K562 (cell line): ENCODE data around the gene SVEP1. TPM values are rescaled to one million over a fixed set of nuclear protein-coding genes. Genes with fewer than 3 reads are reported as not detected.

Experiments
- ATAC-seq: fragments of 200-7000 bp; cut with Tn5 transposase; 3 replicates; pipeline ENCODE4 v1.9.1; 2020; ENCODE audit warnings: moderate library complexity
- BruUV-seq: library from RNA; stranded (reverse); fragments of 400-500 nt; replicated peaks from 2 replicates; lab custom pipeline; 2021; lab: Mats Ljungman, UMichigan
- CTCF ChIA-PET: fragments of 300-600 bp; formaldehyde crosslinking; extraction: SDS; loops from one replicate; lab custom pipeline; 2021; ENCODE audit warnings: low intra/inter-chr PET ratio; lab: Yijun Ruan, JAX
- POLR2A ChIA-PET: fragments of 300-600, 350-650 bp; sonication (Branson Sonifier 250); formaldehyde crosslinking; extraction: SDS; loops from one replicate; lab custom pipeline; 2021; ENCODE audit warnings: antibody characterized with exemption, inconsistent platforms; lab: Yijun Ruan, JAX
- DNase-seq, 4 experiments: peaks; one replicate each; pipeline versions ENCODE4 v3.0.0 to v3.0.0-alpha.2; 2011 to 2018; ENCODE audit warnings: low spot score in 3 of 4, mixed read lengths in 3 of 4; ENCODE audit errors: extremely low read depth in 1 of 4
- FAIRE-seq: peaks from 2 replicates; lab custom pipeline; 2011; peaks lifted over from hg19 to GRCh38; lab: Jason Lieb, UNC
- H2AFZ ChIP-seq: 2 replicates; pipeline ENCODE4 v1.6.0; 2011; ENCODE audit warnings: low read depth, low read length, control low read depth, inconsistent platforms
- H3K27ac ChIP-seq: fragments of 200-600 bp; 3 replicates; pipeline ENCODE4 v1.8.0; 2011; ENCODE audit warnings: low read depth, mild to moderate bottlenecking, control low read depth, inconsistent platforms, low read length, moderate library complexity, mixed read lengths; ENCODE audit errors: extremely low read depth
- H3K27me3 ChIP-seq, 2 experiments: fragments of 300-600 bp in 1 of 2; 2 replicates in 1 of 2; 3 replicates in 1 of 2; pipeline versions ENCODE4 v1.6.0 to v1.8.0; 2011; ENCODE audit warnings: inconsistent platforms in 2 of 2, low read length in 2 of 2, mild to moderate bottlenecking in 1 of 2, mixed read lengths in 1 of 2, moderate library complexity in 1 of 2; ENCODE audit not compliant: control insufficient read depth in 2 of 2, insufficient read depth in 2 of 2
- H3K36me3 ChIP-seq: fragments of 300-600 bp; 3 replicates; pipeline ENCODE4 v1.8.0; 2011; ENCODE audit warnings: mild to moderate bottlenecking, low read length, inconsistent platforms; ENCODE audit not compliant: control insufficient read depth, insufficient read depth
- H3K4me1 ChIP-seq, 2 experiments: fragments of 200-600 bp in 1 of 2; replicated peaks in 1 of 2; 2 replicates in 1 of 2; 3 replicates in 1 of 2; pipeline versions ENCODE4 v1.5.1 to v1.8.0; 2011; ENCODE audit warnings: inconsistent platforms in 2 of 2, low read length in 2 of 2, mild to moderate bottlenecking in 1 of 2, mixed read lengths in 1 of 2, moderate library complexity in 1 of 2; ENCODE audit not compliant: control insufficient read depth in 2 of 2, insufficient read depth in 2 of 2
- H3K4me2 ChIP-seq: 2 replicates; pipeline ENCODE4 v1.6.1; 2011; ENCODE audit warnings: low read length, control low read depth, inconsistent platforms, mixed read lengths; ENCODE audit not compliant: insufficient read depth
- H3K4me3 ChIP-seq: fragments of 200-600 bp; sonication (generic), shearing (Covaris generic); 2 replicates; pipeline ENCODE4 v1.5.1; 2016; ENCODE audit warnings: control low read depth, inconsistent platforms
- H3K79me2 ChIP-seq: fragments of 200-600 bp; 3 replicates; pipeline ENCODE4 v1.8.0; 2011; ENCODE audit warnings: low read length, inconsistent platforms; ENCODE audit not compliant: control insufficient read depth, insufficient read depth
- H3K9ac ChIP-seq, 2 experiments: 2 replicates each; pipeline versions ENCODE4 v1.6.0 to v1.6.1; 2011; ENCODE audit warnings: low read depth in 2 of 2, low read length in 2 of 2, control low read depth in 1 of 2, inconsistent platforms in 1 of 2, mild to moderate bottlenecking in 1 of 2, mixed read lengths in 1 of 2; ENCODE audit not compliant: insufficient read depth in 1 of 2
- H3K9me1 ChIP-seq: one replicate; pipeline ENCODE4 v1.6.0; 2011; ENCODE audit warnings: inconsistent platforms, mild to moderate bottlenecking, low read length, moderate library complexity; ENCODE audit not compliant: control insufficient read depth, insufficient read depth
- H3K9me3 ChIP-seq: replicated peaks from 2 replicates; pipeline ENCODE4 v1.5.1; 2011; ENCODE audit warnings: low read depth, low read length, inconsistent platforms; ENCODE audit not compliant: control insufficient read depth, insufficient read depth
- H4K20me1 ChIP-seq: replicated peaks from 2 replicates; pipeline ENCODE4 v1.6.1; 2011; ENCODE audit warnings: low read length, inconsistent platforms, mixed read lengths; ENCODE audit not compliant: control insufficient read depth, insufficient read depth
- CCNT2 ChIP-seq: IDR thresholded peaks from 2 replicates; pipeline ENCODE4 v1.6.1; 2011; ENCODE audit warnings: borderline replicate concordance, low read depth, mild to moderate bottlenecking, moderate library complexity, mixed read lengths, low read length; ENCODE audit not compliant: insufficient read length; ENCODE audit errors: extremely low read depth
- DMBX1 ChIP-seq: fragments of 250-450 bp; sonication (Bioruptor Pico); IDR thresholded peaks from 2 replicates; pipeline ENCODE4 v1.8.0; 2022; ENCODE audit warnings: inconsistent platforms, mild to moderate bottlenecking, moderate library complexity, borderline replicate concordance
- ETV6 ChIP-seq, 3 experiments: fragments of 150-350 bp in 1 of 3; sonication (generic) in 1 of 3; formaldehyde crosslinking in 1 of 3; IDR thresholded peaks; 2 replicates each; pipeline versions ENCODE4 v1.6.1 to v1.8.0; 2014 to 2022; ENCODE audit warnings: borderline replicate concordance in 2 of 3, low read depth in 2 of 3, antibody characterized with exemption in 1 of 3, low read length in 1 of 3, mild to moderate bottlenecking in 1 of 3, missing genetic modification reagents in 1 of 3
- HDAC2 ChIP-seq: fragments of 450-650 bp; IDR thresholded peaks from 2 replicates; pipeline ENCODE4 v1.6.1; 2016; ENCODE audit warnings: mild to moderate bottlenecking
- MGA ChIP-seq: fragments of 450-650 bp; IDR thresholded peaks from 2 replicates; pipeline ENCODE4 v1.6.1; 2016; ENCODE audit warnings: mild to moderate bottlenecking, moderate library complexity
- SMARCC2 ChIP-seq: fragments of 450-650 bp; IDR thresholded peaks from 2 replicates; pipeline ENCODE4 v1.6.1; 2017; ENCODE audit warnings: antibody characterized with exemption, moderate library complexity, mild to moderate bottlenecking, low read depth
- ZFP36 ChIP-seq: fragments of 150-350 bp; IDR thresholded peaks from 2 replicates; pipeline ENCODE4 v1.6.1; 2018; ENCODE audit warnings: low read length, low read depth; ENCODE audit not compliant: partially characterized antibody
- WGBS: fragments of 100-300 bp; shearing (Covaris generic); methylation state at CpG from one replicate; pipeline ENCODE4 v1.1.6; 2016; ENCODE audit warnings: low coverage, mixed read lengths; ENCODE audit not compliant: insufficient coverage; ENCODE audit errors: missing lambda C conversion rate; 5-methylcytosine and 5-hydroxymethylcytosine counted together
- in situ Hi-C: fragments of 300-500 bp; cut with MboI; formaldehyde crosslinking; loops from 4 replicates; pipeline ENCODE4 v1.15.0; 2018; ENCODE audit warnings: inconsistent platforms, mixed read lengths
- intact Hi-C: fragments of 100-400 bp; cut with micrococcal nuclease; formaldehyde crosslinking; loops from 2 replicates; pipeline ENCODE4 v1.14.2; 2022
- polyA plus RNA-seq, 8 experiments: library from polyadenylated mRNA; depleted of rRNA in 4 of 8; stranded (reverse) in 5 of 8; unstranded in 3 of 8; fragments of >200 nt; fragmentation: Nextera tagmentation in 2 of 8; fragmentation: Illumina TruSeq in 1 of 8; extraction: Ambion mirVana in 2 of 8; extraction: Trizol in 1 of 8; gene quantifications; 2 replicates each; pipeline versions ENCODE4 v1.2.1 to v1.2.3, GENCODE V29; 2011 to 2014; ENCODE audit warnings: inconsistent platforms in 1 of 8, missing spikeins in 1 of 8
- total RNA-seq, 7 experiments: library from RNA; depleted of rRNA in 6 of 7; stranded (reverse); fragments of >200 nt in 6 of 7; fragmentation: Illumina TruSeq in 2 of 7; extraction: Trizol in 2 of 7; gene quantifications; 2 replicates each; pipeline versions ENCODE4 v1.2.1 to v1.2.3, GENCODE V29; 2011 to 2021; ENCODE audit warnings: low replicate concordance in 1 of 7
- TF ChIP-seq, protein P1 (sequence below): IDR thresholded peaks from 2 replicates; pipeline ENCODE4 v1.6.1; 2011; ENCODE audit not compliant: insufficient read length; ENCODE audit errors: extremely low read depth

Gene SVEP1
- total and polyA plus RNA-seq, 9 of the 15 experiments (the other 6 are each of a cell fraction or from before 2014, with no cell fraction given) = 0.20 to 0.84 (median 0.43) TPM

- 2% methylated on average over 2 of the region's 2 CpGs for WGBS
- FAIRE-seq = no peak
- TF ChIP-seq ZFP36 (no peak), SMARCC2 (no peak), ETV6 (IDR thresholded peaks at IDR 0.05; ENCODE audit: borderline replicate concordance in 1 of 2, low read depth in 2 of 2, low read length in 1 of 2) (no peak), ETV6 (CRISPR knock-in tag; IDR thresholded peaks at IDR 0.05; ENCODE audit: borderline replicate concordance) (no peak), DMBX1 (CRISPR knock-in tag) (no peak), MGA (no peak), HDAC2 (no peak), CCNT2 (no peak)
- TF ChIP-seq, protein P1, sequence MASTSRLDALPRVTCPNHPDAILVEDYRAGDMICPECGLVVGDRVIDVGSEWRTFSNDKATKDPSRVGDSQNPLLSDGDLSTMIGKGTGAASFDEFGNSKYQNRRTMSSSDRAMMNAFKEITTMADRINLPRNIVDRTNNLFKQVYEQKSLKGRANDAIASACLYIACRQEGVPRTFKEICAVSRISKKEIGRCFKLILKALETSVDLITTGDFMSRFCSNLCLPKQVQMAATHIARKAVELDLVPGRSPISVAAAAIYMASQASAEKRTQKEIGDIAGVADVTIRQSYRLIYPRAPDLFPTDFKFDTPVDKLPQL = no peak
Observed at GRCh38 chr9:110561826-110562225, 17.7 kb downstream of the SVEP1 start.

More at GRCh38 chr9:110561826-110562225, 17.7 kb downstream of the SVEP1 start:
- Histone ChIP-seq H3K9ac (no peak overlapping the region), H3K9me1 (no peaks in the 10 kb centered on the region), H3K27me3 (no peaks in the 10 kb centered on the region), H3K9me3 (no peaks in the 10 kb centered on the region; the same call in 1 of the 2 replicates), H4K20me1 (no peaks in the 10 kb centered on the region), H3K27ac (no peak overlapping the region), H2AFZ (no peak overlapping the region), H3K36me3 (no peaks in the 10 kb centered on the region), H3K79me2 (no peaks in the 10 kb centered on the region), H3K4me3 (no peak overlapping the region), H3K4me1 (no peaks in the 10 kb centered on the region), H3K4me2 (no peak overlapping the region)
- no TSS peak for BruUV-seq
- POLR2A ChIA-PET = no interaction called here
- ATAC-seq = no peak
- in situ Hi-C loops = no loop called here
- no peak for DNase-seq
- CTCF ChIA-PET = no interaction called here
- intact Hi-C loops = no loop called here
